Body of pancreas (tissue), 4 donors: ENCODE data around the gene PLCB1.

Experiments
- CTCF ChIP-seq, 7 experiments: fragments of 450-650 bp in 4 of 7; fragments of 200-600 bp in 3 of 7; sonication (generic) in 3 of 7; IDR thresholded peaks; one replicate each; pipeline ENCODE4 v1.5.1; 2016 to 2019; ENCODE audit warnings: antibody characterized with exemption in 7 of 7
- POLR2A ChIP-seq, 3 donors: fragments of 450-650 bp; IDR thresholded peaks; one replicate each; pipeline ENCODE4 v1.6.1; 2016; ENCODE audit warnings: antibody characterized with exemption in 3 of 3, mild to moderate bottlenecking in 2 of 3

DNA sequence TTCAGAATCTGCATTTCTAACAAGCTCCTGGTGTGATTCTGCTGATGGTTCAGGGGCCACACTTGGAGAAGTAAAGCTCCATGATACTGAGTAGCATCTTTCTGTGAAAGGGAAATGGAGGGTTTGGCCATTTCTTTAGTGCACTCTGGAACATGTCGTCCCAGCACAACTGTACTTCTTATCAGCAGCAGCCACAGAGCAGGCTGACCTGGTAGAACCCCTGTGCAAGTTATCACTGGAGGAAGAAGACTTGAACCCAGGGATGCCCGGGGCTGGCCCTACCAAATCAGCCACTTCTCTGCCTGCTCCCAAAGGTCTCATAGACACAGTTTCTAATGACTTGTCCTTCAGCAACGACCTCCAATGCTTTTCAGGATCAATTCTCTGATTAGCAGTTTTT, 582.1 kb downstream of the PLCB1 start:
- TF ChIP-seq CTCF (IDR thresholded peaks at IDR 0.05) (no peak), POLR2A (IDR thresholded peaks at IDR 0.05) (no peak)
